ENCODE data around the gene ZNF91.
"Not testable (repeated sequence)": the region's sequence is repeated elsewhere in the genome, so short reads cannot be mapped to it uniquely, and the experiment has no call there.

The ZNF91 gene

GRCh38 chr19:23395041-23395721 lies at the start of gene ZNF91:
Gene ZNF91 (minus strand): TSS chr19:23395471. CDS start chr19:23395354, 117 bp downstream.
- Mint-ChIP-seq H3K27me3 (no peaks in the 10 kb centered on the region), H3K9me3 (peaks cover 8 to 10% of the 10 kb centered on the region in 2 donors), H3K4me3 (peak within 1 kb of the TSS; percentile 87 to 97), H3K4me1 (peaks cover 24% of the 10 kb centered on the region), H3K27ac (peak within 1 kb of the TSS; percentile 96 to 99)
- ATAC-seq, result peak; percentile 99
- DNase-seq, result peak; percentile 86 to 95

GRCh38 chr19:23440791-23441190 lies 45.5 kb upstream of the ZNF91 start:
- no peaks in the 10 kb centered on the region for H3K27me3 Mint-ChIP-seq
- no peak overlapping the region for H3K27ac Mint-ChIP-seq
- no peak overlapping the region for H3K4me3 Mint-ChIP-seq
- H3K9me3 Mint-ChIP-seq, result peaks cover 49 to 71% of the 10 kb centered on the region in 2 donors
- DNase-seq (peak; percentile 5 to 26), ATAC-seq (no peak)
- H3K4me1 Mint-ChIP-seq, result no peaks in the 10 kb centered on the region

GRCh38 chr19:23440207-23440606 lies 44.9 kb upstream of the ZNF91 start:
- ATAC-seq (no peak), DNase-seq (no peak)
- Mint-ChIP-seq H3K9me3 (peaks cover 49 to 66% of the 10 kb centered on the region in 2 donors), H3K4me3 (no peak overlapping the region), H3K4me1 (no peaks in the 10 kb centered on the region), H3K27me3 (no peaks in the 10 kb centered on the region), H3K27ac (no peak overlapping the region)

GRCh38 chr19:23439623-23440022 lies 44.4 kb upstream of the ZNF91 start:
- H3K9me3 Mint-ChIP-seq, result peaks cover 52 to 70% of the 10 kb centered on the region in 2 donors
- H3K4me1 Mint-ChIP-seq, result no peaks in the 10 kb centered on the region
- DNase-seq (no peak), ATAC-seq (no peak)
- H3K27ac Mint-ChIP-seq, result no peak overlapping the region
- no peaks in the 10 kb centered on the region for H3K27me3 Mint-ChIP-seq
- no peak overlapping the region for H3K4me3 Mint-ChIP-seq

GRCh38 chr19:23437901-23438300 lies 42.6 kb upstream of the ZNF91 start:
- peaks cover 66 to 81% of the 10 kb centered on the region in 2 donors for H3K9me3 Mint-ChIP-seq
- H3K27ac Mint-ChIP-seq, result no peak overlapping the region
- no peak for ATAC-seq
- DNase-seq, result no peak
- H3K4me3 Mint-ChIP-seq, result no peak overlapping the region
- H3K4me1 Mint-ChIP-seq, result no peaks in the 10 kb centered on the region
- no peaks in the 10 kb centered on the region for H3K27me3 Mint-ChIP-seq

GRCh38 chr19:23436944-23437343 lies 41.7 kb upstream of the ZNF91 start:
- DNase-seq, result no peak
- Mint-ChIP-seq H3K9me3 (peaks cover 67 to 78% of the 10 kb centered on the region in 2 donors), H3K27me3 (no peaks in the 10 kb centered on the region), H3K4me3 (no peak overlapping the region), H3K4me1 (no peaks in the 10 kb centered on the region), H3K27ac (no peak overlapping the region)
- no peak for ATAC-seq

- DNase-seq (no peak), ATAC-seq (no peak)
- Mint-ChIP-seq H3K27ac (no peak overlapping the region), H3K9me3 (peaks cover 67 to 72% of the 10 kb centered on the region in 2 donors), H3K4me3 (no peak overlapping the region), H3K4me1 (no peaks in the 10 kb centered on the region), H3K27me3 (no peaks in the 10 kb centered on the region)
Measured at GRCh38 chr19:23436318-23436717, 41.0 kb upstream of the ZNF91 start.

GRCh38 chr19:23420824-23421223 lies 25.6 kb upstream of the ZNF91 start:
- peaks cover 0 to 29% of the 10 kb centered on the region in 2 donors for H3K9me3 Mint-ChIP-seq
- H3K4me3 Mint-ChIP-seq, result no peak overlapping the region
- ATAC-seq (no peak), DNase-seq (no peak)
- peaks cover 9% of the 10 kb centered on the region for H3K27me3 Mint-ChIP-seq
- H3K27ac Mint-ChIP-seq, result no peak overlapping the region
- peaks cover 2% of the 10 kb centered on the region for H3K4me1 Mint-ChIP-seq

GRCh38 chr19:23419261-23419660 lies 24.0 kb upstream of the ZNF91 start:
- Mint-ChIP-seq H3K4me1 (peaks cover 11% of the 10 kb centered on the region), H3K9me3 (peaks cover 0 to 29% of the 10 kb centered on the region in 2 donors), H3K27me3 (peaks cover 25% of the 10 kb centered on the region)
- not testable (repeated sequence) for H3K4me3 Mint-ChIP-seq, DNase-seq, H3K27ac Mint-ChIP-seq, ATAC-seq

GRCh38 chr19:23415561-23416191 lies 20.4 kb upstream of the ZNF91 start:
- H3K4me1 Mint-ChIP-seq, result peaks cover 11% of the 10 kb centered on the region
- H3K27ac Mint-ChIP-seq, result no peak overlapping the region
- peak overlapping the region; percentile 74 to 86 for H3K4me3 Mint-ChIP-seq
- ATAC-seq (peak; percentile 53), DNase-seq (peak in 1 of 2 donors; percentile 7)
- peaks cover 0 to 19% of the 10 kb centered on the region in 2 donors for H3K9me3 Mint-ChIP-seq
- H3K27me3 Mint-ChIP-seq, result peaks cover 33% of the 10 kb centered on the region

- DNase-seq (no peak), ATAC-seq (peak; percentile 52)
- Mint-ChIP-seq H3K27me3 (peaks cover 33% of the 10 kb centered on the region), H3K4me3 (peak overlapping the region; percentile 74 to 86), H3K27ac (no peak overlapping the region), H3K4me1 (peaks cover 11% of the 10 kb centered on the region), H3K9me3 (peaks cover 0 to 12% of the 10 kb centered on the region in 2 donors)
Measured at GRCh38 chr19:23415034-23415433, 19.8 kb upstream of the ZNF91 start.

- H3K27me3 Mint-ChIP-seq, result peaks cover 17% of the 10 kb centered on the region
- DNase-seq (no peak), ATAC-seq (no peak)
- H3K4me1 Mint-ChIP-seq, result peaks cover 4% of the 10 kb centered on the region
- no peak overlapping the region for H3K4me3 Mint-ChIP-seq
- no peak overlapping the region for H3K27ac Mint-ChIP-seq
- H3K9me3 Mint-ChIP-seq, result no peaks in the 10 kb centered on the region
Measured at GRCh38 chr19:23410155-23410554, 14.9 kb upstream of the ZNF91 start.

- DNase-seq, result no peak
- Mint-ChIP-seq H3K4me3 (no peak overlapping the region), H3K27me3 (peaks cover 11% of the 10 kb centered on the region), H3K27ac (no peak overlapping the region), H3K4me1 (no peaks in the 10 kb centered on the region), H3K9me3 (no peaks in the 10 kb centered on the region)
- no peak for ATAC-seq
Measured at GRCh38 chr19:23409392-23410048, 14.2 kb upstream of the ZNF91 start.

- H3K4me1 Mint-ChIP-seq, result no peaks in the 10 kb centered on the region
- ATAC-seq, result no peak
- no peak for DNase-seq
- no peak overlapping the region for H3K4me3 Mint-ChIP-seq
- H3K27me3 Mint-ChIP-seq, result no peaks in the 10 kb centered on the region
- no peaks in the 10 kb centered on the region for H3K9me3 Mint-ChIP-seq
- no peak overlapping the region for H3K27ac Mint-ChIP-seq
Measured at GRCh38 chr19:23407616-23408133, 12.4 kb upstream of the ZNF91 start.

GRCh38 chr19:23406721-23407120 lies 11.4 kb upstream of the ZNF91 start:
- DNase-seq, result no peak
- no peaks in the 10 kb centered on the region for H3K4me1 Mint-ChIP-seq
- H3K9me3 Mint-ChIP-seq, result no peaks in the 10 kb centered on the region
- H3K27me3 Mint-ChIP-seq, result no peaks in the 10 kb centered on the region
- ATAC-seq, result no peak
- H3K27ac Mint-ChIP-seq, result no peak overlapping the region
- H3K4me3 Mint-ChIP-seq, result no peak overlapping the region

- DNase-seq (no peak), ATAC-seq (no peak)
- Mint-ChIP-seq H3K27me3 (no peaks in the 10 kb centered on the region), H3K27ac (no peak overlapping the region), H3K9me3 (no peaks in the 10 kb centered on the region), H3K4me1 (no peaks in the 10 kb centered on the region), H3K4me3 (no peak overlapping the region)
Measured at GRCh38 chr19:23406091-23406490, 10.8 kb upstream of the ZNF91 start.
